K562 (cell line): Measurements from ENCODE around the gene EAF1. TPM values are rescaled to one million over a fixed set of nuclear protein-coding genes. Genes with fewer than 3 reads are reported as not detected.

Experiments
- ATAC-seq: fragments of 200-7000 bp; cut with Tn5 transposase; 3 replicates; pipeline ENCODE4 v1.9.1; 2020; ENCODE audit warnings: moderate library complexity
- BruUV-seq: library from RNA; stranded (reverse); fragments of 400-500 nt; replicated peaks from 2 replicates; lab custom pipeline; 2021; lab: Mats Ljungman, UMichigan
- CTCF ChIA-PET: fragments of 300-600 bp; formaldehyde crosslinking; extraction: SDS; loops from one replicate; lab custom pipeline; 2021; ENCODE audit warnings: low intra/inter-chr PET ratio; lab: Yijun Ruan, JAX
- POLR2A ChIA-PET: fragments of 300-600, 350-650 bp; sonication (Branson Sonifier 250); formaldehyde crosslinking; extraction: SDS; loops from one replicate; lab custom pipeline; 2021; ENCODE audit warnings: antibody characterized with exemption, inconsistent platforms; lab: Yijun Ruan, JAX
- DNase-seq, 4 experiments: peaks; one replicate each; pipeline versions ENCODE4 v3.0.0 to v3.0.0-alpha.2; 2011 to 2018; ENCODE audit warnings: low spot score in 3 of 4, mixed read lengths in 3 of 4; ENCODE audit errors: extremely low read depth in 1 of 4
- FAIRE-seq: peaks from 2 replicates; lab custom pipeline; 2011; peaks lifted over from hg19 to GRCh38; lab: Jason Lieb, UNC
- H2AFZ ChIP-seq: 2 replicates; pipeline ENCODE4 v1.6.0; 2011; ENCODE audit warnings: low read depth, low read length, control low read depth, inconsistent platforms
- H3K27ac ChIP-seq: fragments of 200-600 bp; 3 replicates; pipeline ENCODE4 v1.8.0; 2011; ENCODE audit warnings: low read depth, mild to moderate bottlenecking, control low read depth, inconsistent platforms, low read length, moderate library complexity, mixed read lengths; ENCODE audit errors: extremely low read depth
- H3K27me3 ChIP-seq, 2 experiments: fragments of 300-600 bp in 1 of 2; 2 replicates in 1 of 2; 3 replicates in 1 of 2; pipeline versions ENCODE4 v1.6.0 to v1.8.0; 2011; ENCODE audit warnings: inconsistent platforms in 2 of 2, low read length in 2 of 2, mild to moderate bottlenecking in 1 of 2, mixed read lengths in 1 of 2, moderate library complexity in 1 of 2; ENCODE audit not compliant: control insufficient read depth in 2 of 2, insufficient read depth in 2 of 2
- H3K36me3 ChIP-seq: fragments of 300-600 bp; 3 replicates; pipeline ENCODE4 v1.8.0; 2011; ENCODE audit warnings: mild to moderate bottlenecking, low read length, inconsistent platforms; ENCODE audit not compliant: control insufficient read depth, insufficient read depth
- H3K4me1 ChIP-seq, 2 experiments: fragments of 200-600 bp in 1 of 2; replicated peaks in 1 of 2; 2 replicates in 1 of 2; 3 replicates in 1 of 2; pipeline versions ENCODE4 v1.5.1 to v1.8.0; 2011; ENCODE audit warnings: inconsistent platforms in 2 of 2, low read length in 2 of 2, mild to moderate bottlenecking in 1 of 2, mixed read lengths in 1 of 2, moderate library complexity in 1 of 2; ENCODE audit not compliant: control insufficient read depth in 2 of 2, insufficient read depth in 2 of 2
- H3K4me2 ChIP-seq: 2 replicates; pipeline ENCODE4 v1.6.1; 2011; ENCODE audit warnings: low read length, control low read depth, inconsistent platforms, mixed read lengths; ENCODE audit not compliant: insufficient read depth
- H3K4me3 ChIP-seq: fragments of 200-600 bp; sonication (generic), shearing (Covaris generic); 2 replicates; pipeline ENCODE4 v1.5.1; 2016; ENCODE audit warnings: control low read depth, inconsistent platforms
- H3K79me2 ChIP-seq: fragments of 200-600 bp; 3 replicates; pipeline ENCODE4 v1.8.0; 2011; ENCODE audit warnings: low read length, inconsistent platforms; ENCODE audit not compliant: control insufficient read depth, insufficient read depth
- H3K9ac ChIP-seq, 2 experiments: 2 replicates each; pipeline versions ENCODE4 v1.6.0 to v1.6.1; 2011; ENCODE audit warnings: low read depth in 2 of 2, low read length in 2 of 2, control low read depth in 1 of 2, inconsistent platforms in 1 of 2, mild to moderate bottlenecking in 1 of 2, mixed read lengths in 1 of 2; ENCODE audit not compliant: insufficient read depth in 1 of 2
- H3K9me1 ChIP-seq: one replicate; pipeline ENCODE4 v1.6.0; 2011; ENCODE audit warnings: inconsistent platforms, mild to moderate bottlenecking, low read length, moderate library complexity; ENCODE audit not compliant: control insufficient read depth, insufficient read depth
- H3K9me3 ChIP-seq: replicated peaks from 2 replicates; pipeline ENCODE4 v1.5.1; 2011; ENCODE audit warnings: low read depth, low read length, inconsistent platforms; ENCODE audit not compliant: control insufficient read depth, insufficient read depth
- H4K20me1 ChIP-seq: replicated peaks from 2 replicates; pipeline ENCODE4 v1.6.1; 2011; ENCODE audit warnings: low read length, inconsistent platforms, mixed read lengths; ENCODE audit not compliant: control insufficient read depth, insufficient read depth
- ATF7 ChIP-seq: fragments of 450-650 bp; IDR thresholded peaks from 2 replicates; pipeline ENCODE4 v1.7.1; 2014; ENCODE audit warnings: mild to moderate bottlenecking, moderate library complexity
- BRD4 ChIP-seq: fragments of 200-600 bp; sonication (generic); IDR thresholded peaks from 2 replicates; pipeline ENCODE4 v1.6.1; 2017; ENCODE audit warnings: inconsistent platforms
- CCNT2 ChIP-seq: IDR thresholded peaks from 2 replicates; pipeline ENCODE4 v1.6.1; 2011; ENCODE audit warnings: borderline replicate concordance, low read depth, mild to moderate bottlenecking, moderate library complexity, mixed read lengths, low read length; ENCODE audit not compliant: insufficient read length; ENCODE audit errors: extremely low read depth
- DPF2 ChIP-seq: fragments of 450-650 bp; IDR thresholded peaks from 2 replicates; pipeline ENCODE4 v1.6.1; 2016
- FOXK2 ChIP-seq, 2 experiments: fragments of 450-650 bp; IDR thresholded peaks in 1 of 2; conservative IDR thresholded peaks in 1 of 2; 2 replicates each; pipeline ENCODE4 v1.6.1; 2016; ENCODE audit warnings: low read depth in 2 of 2, mild to moderate bottlenecking in 1 of 2
- GABPB2 ChIP-seq: fragments of 250-450 bp; sonication (Bioruptor Pico); conservative IDR thresholded peaks from 2 replicates; pipeline ENCODE4 v1.5.1; 2021; ENCODE audit warnings: mild to moderate bottlenecking
- HNRNPLL ChIP-seq: fragments of 200-400 bp; formaldehyde crosslinking; IDR thresholded peaks from 2 replicates; pipeline ENCODE4 v1.6.1; 2017; ENCODE audit warnings: low read length, low read depth, mild to moderate bottlenecking; ENCODE audit not compliant: poor library complexity, severe bottlenecking
- KDM1A ChIP-seq, 2 experiments: fragments of 450-650 bp; IDR thresholded peaks; 2 replicates each; pipeline ENCODE4 v1.6.1; 2016; ENCODE audit warnings: mild to moderate bottlenecking in 2 of 2
- NCOR1 ChIP-seq: fragments of 450-650 bp; IDR thresholded peaks from 2 replicates; pipeline ENCODE4 v1.6.1; 2016; ENCODE audit warnings: mild to moderate bottlenecking, moderate library complexity
- PHF21A ChIP-seq: fragments of 450-650 bp; IDR thresholded peaks from 2 replicates; pipeline ENCODE4 v1.6.1; 2017; ENCODE audit warnings: low read depth, borderline replicate concordance
- RNF2 ChIP-seq: sonication (generic); IDR thresholded peaks from 2 replicates; pipeline ENCODE4 v1.6.1; 2016
- TAF9B ChIP-seq: fragments of 450-650 bp; IDR thresholded peaks from 2 replicates; pipeline ENCODE4 v1.6.1; 2018; ENCODE audit warnings: mild to moderate bottlenecking; ENCODE audit not compliant: partially characterized antibody
- ZNF57 ChIP-seq: fragments of 450-650 bp; formaldehyde crosslinking; IDR thresholded peaks from 2 replicates; pipeline ENCODE4 v1.4.0; 2020; ENCODE audit warnings: mild to moderate bottlenecking, moderate library complexity
- ZNF75A ChIP-seq: fragments of 450-650 bp; formaldehyde crosslinking; IDR thresholded peaks from 2 replicates; pipeline ENCODE4 v1.4.0; 2020; ENCODE audit warnings: mild to moderate bottlenecking
- WGBS: fragments of 100-300 bp; shearing (Covaris generic); methylation state at CpG from one replicate; pipeline ENCODE4 v1.1.6; 2016; ENCODE audit warnings: low coverage, mixed read lengths; ENCODE audit not compliant: insufficient coverage; ENCODE audit errors: missing lambda C conversion rate; 5-methylcytosine and 5-hydroxymethylcytosine counted together
- in situ Hi-C: fragments of 300-500 bp; cut with MboI; formaldehyde crosslinking; loops from 4 replicates; pipeline ENCODE4 v1.15.0; 2018; ENCODE audit warnings: inconsistent platforms, mixed read lengths
- intact Hi-C: fragments of 100-400 bp; cut with micrococcal nuclease; formaldehyde crosslinking; loops from 2 replicates; pipeline ENCODE4 v1.14.2; 2022
- polyA plus RNA-seq, 8 experiments: library from polyadenylated mRNA; depleted of rRNA in 4 of 8; stranded (reverse) in 5 of 8; unstranded in 3 of 8; fragments of >200 nt; fragmentation: Nextera tagmentation in 2 of 8; fragmentation: Illumina TruSeq in 1 of 8; extraction: Ambion mirVana in 2 of 8; extraction: Trizol in 1 of 8; gene quantifications; 2 replicates each; pipeline versions ENCODE4 v1.2.1 to v1.2.3, GENCODE V29; 2011 to 2014; ENCODE audit warnings: inconsistent platforms in 1 of 8, missing spikeins in 1 of 8
- total RNA-seq, 7 experiments: library from RNA; depleted of rRNA in 6 of 7; stranded (reverse); fragments of >200 nt in 6 of 7; fragmentation: Illumina TruSeq in 2 of 7; extraction: Trizol in 2 of 7; gene quantifications; 2 replicates each; pipeline versions ENCODE4 v1.2.1 to v1.2.3, GENCODE V29; 2011 to 2021; ENCODE audit warnings: low replicate concordance in 1 of 7
- TF ChIP-seq, protein P1 (sequence below): sonication (generic); formaldehyde crosslinking; IDR thresholded peaks from 2 replicates; pipeline ENCODE4 v1.9.0; 2022; ENCODE audit warnings: mild to moderate bottlenecking, missing genetic modification reagents
- TF ChIP-seq, protein P2 (sequence below): sonication (generic); IDR thresholded peaks from 2 replicates; pipeline ENCODE4 v1.6.1; 2016
- TF ChIP-seq, protein P3 (sequence below): sonication (generic); formaldehyde crosslinking; IDR thresholded peaks from 2 replicates; pipeline ENCODE4 v1.8.0; 2022; ENCODE audit warnings: missing genetic modification reagents, mild to moderate bottlenecking, borderline replicate concordance
- TF ChIP-seq, protein P4 (sequence below): sonication (generic); formaldehyde crosslinking; IDR thresholded peaks from 2 replicates; pipeline ENCODE4 v1.8.0; 2022; ENCODE audit warnings: missing genetic modification reagents, mild to moderate bottlenecking, moderate library complexity, borderline replicate concordance
- TF ChIP-seq, protein P5 (sequence below): sonication (generic); formaldehyde crosslinking; IDR thresholded peaks from 2 replicates; pipeline ENCODE4 v1.4.0; 2020; ENCODE audit warnings: mild to moderate bottlenecking, missing genetic modification reagents

EAF1 gene
- total and polyA plus RNA-seq, 9 of the 15 experiments (the other 6 are each of a cell fraction or from before 2014, with no cell fraction given) = 7.0 to 26.8 (median 20.4) TPM

DNA sequence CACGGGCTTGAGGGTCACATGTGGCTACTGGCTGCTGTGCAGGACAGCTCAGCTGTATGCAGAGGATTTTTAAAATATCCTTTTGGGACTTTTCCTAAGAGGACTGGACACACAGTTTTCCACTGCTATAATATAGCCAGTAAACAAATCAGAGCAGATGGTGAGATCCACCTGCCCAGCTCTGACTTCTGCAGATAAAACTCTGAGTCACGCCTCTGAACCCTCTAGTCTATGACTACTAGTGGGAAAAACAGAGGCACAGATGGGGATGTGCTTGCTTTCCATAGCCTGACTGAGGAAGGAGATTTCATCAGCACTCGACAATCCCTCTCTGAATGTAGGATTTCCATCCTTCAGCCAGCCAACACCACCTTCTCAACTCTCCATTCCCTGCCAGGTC is 49.0 kb downstream of the EAF1 start:
- Histone ChIP-seq H3K4me2 (no peak overlapping the region), H3K36me3 (no peaks in the 10 kb centered on the region), H3K9ac (no peak overlapping the region), H3K27me3 (peaks cover 0 to 24% of the 10 kb centered on the region in 2 experiments; a peak in 2 of 5 replicates), H3K79me2 (no peaks in the 10 kb centered on the region), H4K20me1 (no peaks in the 10 kb centered on the region; the same call in 1 of the 2 replicates), H2AFZ (no peak overlapping the region), H3K9me1 (no peaks in the 10 kb centered on the region), H3K9me3 (no peaks in the 10 kb centered on the region), H3K27ac (no peak overlapping the region), H3K4me1 (no peaks in the 10 kb centered on the region), H3K4me3 (no peak overlapping the region)
- ATAC-seq (peak; percentile 68), DNase-seq (no peak), FAIRE-seq (peak; percentile 37)
- in situ Hi-C loops = no loop called here
- ChIA-PET CTCF (no interaction called here), POLR2A (interaction anchor here (0.6 to 0.7 kb wide), 2 partner anchors 9 to 334 kb away, joined by 3 to 4 read pairs; no protein-coding TSS in a partner anchor)
- intact Hi-C loops = no loop called here
- 3% methylated on average over 3 of the region's 3 CpGs for WGBS
- BruUV-seq = no TSS peak
- no peak for TF ChIP-seq ZNF75A (CRISPR knock-in tag)
- TF ChIP-seq, protein P1, sequence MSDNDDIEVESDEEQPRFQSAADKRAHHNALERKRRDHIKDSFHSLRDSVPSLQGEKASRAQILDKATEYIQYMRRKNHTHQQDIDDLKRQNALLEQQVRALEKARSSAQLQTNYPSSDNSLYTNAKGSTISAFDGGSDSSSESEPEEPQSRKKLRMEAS (CRISPR knock-in tag) = no peak
- TF ChIP-seq, protein P2, sequence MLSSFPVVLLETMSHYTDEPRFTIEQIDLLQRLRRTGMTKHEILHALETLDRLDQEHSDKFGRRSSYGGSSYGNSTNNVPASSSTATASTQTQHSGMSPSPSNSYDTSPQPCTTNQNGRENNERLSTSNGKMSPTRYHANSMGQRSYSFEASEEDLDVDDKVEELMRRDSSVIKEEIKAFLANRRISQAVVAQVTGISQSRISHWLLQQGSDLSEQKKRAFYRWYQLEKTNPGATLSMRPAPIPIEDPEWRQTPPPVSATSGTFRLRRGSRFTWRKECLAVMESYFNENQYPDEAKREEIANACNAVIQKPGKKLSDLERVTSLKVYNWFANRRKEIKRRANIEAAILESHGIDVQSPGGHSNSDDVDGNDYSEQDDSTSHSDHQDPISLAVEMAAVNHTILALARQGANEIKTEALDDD = no peak
- TF ChIP-seq, protein P3, sequence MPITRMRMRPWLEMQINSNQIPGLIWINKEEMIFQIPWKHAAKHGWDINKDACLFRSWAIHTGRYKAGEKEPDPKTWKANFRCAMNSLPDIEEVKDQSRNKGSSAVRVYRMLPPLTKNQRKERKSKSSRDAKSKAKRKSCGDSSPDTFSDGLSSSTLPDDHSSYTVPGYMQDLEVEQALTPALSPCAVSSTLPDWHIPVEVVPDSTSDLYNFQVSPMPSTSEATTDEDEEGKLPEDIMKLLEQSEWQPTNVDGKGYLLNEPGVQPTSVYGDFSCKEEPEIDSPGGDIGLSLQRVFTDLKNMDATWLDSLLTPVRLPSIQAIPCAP (CRISPR knock-in tag) = no peak
- TF ChIP-seq BRD4 = no peak
- TF ChIP-seq FOXK2 (conservative IDR thresholded peaks at IDR 0.05 in 1 of 2, IDR thresholded peaks at IDR 0.05 in 1 of 2; ENCODE audit: low read depth in 2 of 2) = no peak
- TF ChIP-seq ATF7 = no peak
- no peak for TF ChIP-seq NCOR1
- TF ChIP-seq KDM1A (IDR thresholded peaks at IDR 0.05) = peak; percentile 76 to 77
- no peak for TF ChIP-seq DPF2
- TF ChIP-seq ZNF57 (CRISPR knock-in tag) = no peak
- peak; percentile 64; the same call in 1 of the 2 replicates for TF ChIP-seq PHF21A
- no peak for TF ChIP-seq TAF9B
- TF ChIP-seq, protein P4, sequence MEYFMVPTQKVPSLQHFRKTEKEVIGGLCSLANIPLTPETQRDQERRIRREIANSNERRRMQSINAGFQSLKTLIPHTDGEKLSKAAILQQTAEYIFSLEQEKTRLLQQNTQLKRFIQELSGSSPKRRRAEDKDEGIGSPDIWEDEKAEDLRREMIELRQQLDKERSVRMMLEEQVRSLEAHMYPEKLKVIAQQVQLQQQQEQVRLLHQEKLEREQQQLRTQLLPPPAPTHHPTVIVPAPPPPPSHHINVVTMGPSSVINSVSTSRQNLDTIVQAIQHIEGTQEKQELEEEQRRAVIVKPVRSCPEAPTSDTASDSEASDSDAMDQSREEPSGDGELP (CRISPR knock-in tag) = no peak
- no peak for TF ChIP-seq RNF2
- no peak for TF ChIP-seq HNRNPLL
- no peak for TF ChIP-seq GABPB2 (CRISPR knock-in tag)
- TF ChIP-seq CCNT2 = no peak
- TF ChIP-seq, protein P5, sequence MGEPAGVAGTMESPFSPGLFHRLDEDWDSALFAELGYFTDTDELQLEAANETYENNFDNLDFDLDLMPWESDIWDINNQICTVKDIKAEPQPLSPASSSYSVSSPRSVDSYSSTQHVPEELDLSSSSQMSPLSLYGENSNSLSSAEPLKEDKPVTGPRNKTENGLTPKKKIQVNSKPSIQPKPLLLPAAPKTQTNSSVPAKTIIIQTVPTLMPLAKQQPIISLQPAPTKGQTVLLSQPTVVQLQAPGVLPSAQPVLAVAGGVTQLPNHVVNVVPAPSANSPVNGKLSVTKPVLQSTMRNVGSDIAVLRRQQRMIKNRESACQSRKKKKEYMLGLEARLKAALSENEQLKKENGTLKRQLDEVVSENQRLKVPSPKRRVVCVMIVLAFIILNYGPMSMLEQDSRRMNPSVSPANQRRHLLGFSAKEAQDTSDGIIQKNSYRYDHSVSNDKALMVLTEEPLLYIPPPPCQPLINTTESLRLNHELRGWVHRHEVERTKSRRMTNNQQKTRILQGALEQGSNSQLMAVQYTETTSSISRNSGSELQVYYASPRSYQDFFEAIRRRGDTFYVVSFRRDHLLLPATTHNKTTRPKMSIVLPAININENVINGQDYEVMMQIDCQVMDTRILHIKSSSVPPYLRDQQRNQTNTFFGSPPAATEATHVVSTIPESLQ = no peak
